Muscle layer of duodenum (tissue), 2 donors: ENCODE measurements around the gene GJE1.
"Not testable (repeated sequence)": the region's sequence is repeated elsewhere in the genome, so short reads cannot be mapped to it uniquely, and the experiment has no call there.

Experiments used
- H3K27ac ChIP-seq: one replicate; pipeline ENCODE4 v1.7.0; 2013; ENCODE audit warnings: mild to moderate bottlenecking, low read length
- H3K27me3 ChIP-seq: one replicate; pipeline ENCODE4 v1.7.0; 2013; ENCODE audit warnings: low read depth, mild to moderate bottlenecking, control low read depth, low read length
- H3K36me3 ChIP-seq, 2 donors: one replicate each; pipeline ENCODE4 v1.7.0; 2013; ENCODE audit warnings: low read length in 2 of 2, control low read depth in 1 of 2, mild to moderate bottlenecking in 1 of 2; ENCODE audit not compliant: insufficient read depth in 2 of 2, control insufficient read depth in 1 of 2
- H3K4me1 ChIP-seq, 2 donors: one replicate each; pipeline ENCODE4 v1.7.0; 2013; ENCODE audit warnings: low read length in 2 of 2, mild to moderate bottlenecking in 2 of 2, control low read depth in 1 of 2, moderate library complexity in 1 of 2; ENCODE audit not compliant: insufficient read depth in 2 of 2, control insufficient read depth in 1 of 2
- H3K4me3 ChIP-seq, 2 donors: one replicate each; pipeline ENCODE4 v1.7.0; 2013; ENCODE audit warnings: low read length in 2 of 2, low read depth in 1 of 2, mild to moderate bottlenecking in 1 of 2
- H3K9me3 ChIP-seq, 2 donors: one replicate each; pipeline ENCODE4 v1.7.0; 2013; ENCODE audit warnings: low read length in 2 of 2, control low read depth in 1 of 2, mild to moderate bottlenecking in 1 of 2; ENCODE audit not compliant: control insufficient read depth in 1 of 2
- donor health status: healthy.

The GJE1 gene

GRCh38 chr6:142132625-142133024, at the start of gene GJE1:
TSS of gene GJE1 (plus strand) at chr6:142132925. CDS start at chr6:142133159, 234 bp downstream.
- Histone ChIP-seq H3K4me1 (no peaks in the 10 kb centered on the region), H3K27me3 (no peaks in the 10 kb centered on the region), H3K4me3 (no peak within 1 kb of the TSS), H3K27ac (no peak within 1 kb of the TSS), H3K36me3 (no peaks in the 10 kb centered on the region), H3K9me3 (peaks cover 6 to 10% of the 10 kb centered on the region in 2 donors)

- Histone ChIP-seq H3K4me1 (no peaks in the 10 kb centered on the region), H3K27me3 (peaks cover 7% of the 10 kb centered on the region), H3K36me3 (no peaks in the 10 kb centered on the region), H3K9me3 (peaks cover 0 to 3% of the 10 kb centered on the region in 2 donors), H3K27ac (no peak overlapping the region), H3K4me3 (no peak overlapping the region)
Observed at GRCh38 chr6:142087950-142088857, 44.5 kb upstream of the GJE1 start.

- H3K9me3 ChIP-seq: peaks cover 0 to 3% of the 10 kb centered on the region in 2 donors
- H3K36me3 ChIP-seq: no peaks in the 10 kb centered on the region
- no peak overlapping the region for H3K27ac ChIP-seq
- H3K27me3 ChIP-seq: peaks cover 7% of the 10 kb centered on the region
- H3K4me3 ChIP-seq: no peak overlapping the region
- no peaks in the 10 kb centered on the region for H3K4me1 ChIP-seq
Observed at GRCh38 chr6:142088858-142089216, 43.9 kb upstream of the GJE1 start.

- not testable (repeated sequence) for H3K4me1 ChIP-seq, H3K36me3 ChIP-seq, H3K4me3 ChIP-seq
Observed at GRCh38 chr6:142104820-142105219, 27.9 kb upstream of the GJE1 start.

GRCh38 chr6:142110820-142111219, 21.9 kb upstream of the GJE1 start:
- H3K36me3 ChIP-seq, H3K27ac ChIP-seq, H3K4me1 ChIP-seq, H3K9me3 ChIP-seq, H3K27me3 ChIP-seq, H3K4me3 ChIP-seq: not testable (repeated sequence)

More at GRCh38 chr6:142104820-142105219, 27.9 kb upstream of the GJE1 start:
- not testable (repeated sequence) for H3K27ac ChIP-seq, H3K27me3 ChIP-seq, H3K9me3 ChIP-seq

GRCh38 chr6:142112451-142113061, 20.2 kb upstream of the GJE1 start:
- Histone ChIP-seq H3K27me3 (no peaks in the 10 kb centered on the region), H3K9me3 (no peaks in the 10 kb centered on the region), H3K36me3 (no peaks in the 10 kb centered on the region), H3K4me3 (no peak overlapping the region), H3K27ac (no peak overlapping the region), H3K4me1 (no peaks in the 10 kb centered on the region)

GRCh38 chr6:142117366-142117765, 15.4 kb upstream of the GJE1 start:
- Histone ChIP-seq H3K4me3 (no peak overlapping the region), H3K9me3 (no peaks in the 10 kb centered on the region), H3K36me3 (no peaks in the 10 kb centered on the region)

GRCh38 chr6:142118328-142118727, 14.4 kb upstream of the GJE1 start:
- Histone ChIP-seq H3K4me1 (no peaks in the 10 kb centered on the region), H3K36me3 (no peaks in the 10 kb centered on the region), H3K9me3 (no peaks in the 10 kb centered on the region), H3K4me3 (no peak overlapping the region), H3K27me3 (no peaks in the 10 kb centered on the region), H3K27ac (no peak overlapping the region)

More at GRCh38 chr6:142117366-142117765, 15.4 kb upstream of the GJE1 start:
- no peaks in the 10 kb centered on the region for H3K4me1 ChIP-seq
- H3K27ac ChIP-seq: no peak overlapping the region
- no peaks in the 10 kb centered on the region for H3K27me3 ChIP-seq

GRCh38 chr6:142118925-142119324, 13.8 kb upstream of the GJE1 start:
- H3K27ac ChIP-seq: no peak overlapping the region
- no peaks in the 10 kb centered on the region for H3K36me3 ChIP-seq
- H3K27me3 ChIP-seq: no peaks in the 10 kb centered on the region
- H3K4me1 ChIP-seq: no peaks in the 10 kb centered on the region
- no peak overlapping the region for H3K4me3 ChIP-seq
- H3K9me3 ChIP-seq: no peaks in the 10 kb centered on the region

- Histone ChIP-seq H3K27me3 (no peaks in the 10 kb centered on the region), H3K9me3 (no peaks in the 10 kb centered on the region), H3K36me3 (no peaks in the 10 kb centered on the region), H3K4me1 (no peaks in the 10 kb centered on the region), H3K4me3 (no peak overlapping the region), H3K27ac (no peak overlapping the region)
Observed at GRCh38 chr6:142121342-142121741, 11.4 kb upstream of the GJE1 start.

GRCh38 chr6:142130814-142131213, 1.9 kb upstream of the GJE1 start:
- H3K4me1 ChIP-seq: no peaks in the 10 kb centered on the region
- H3K36me3 ChIP-seq: no peaks in the 10 kb centered on the region
- H3K4me3 ChIP-seq: no peak overlapping the region
- H3K9me3 ChIP-seq: peaks cover 6 to 10% of the 10 kb centered on the region in 2 donors
- no peak overlapping the region for H3K27ac ChIP-seq
- H3K27me3 ChIP-seq: no peaks in the 10 kb centered on the region
